GM19455 (cell line): ENCODE data around the gene ZNF280C.
"Not testable (repeated sequence)": the region's sequence is repeated elsewhere in the genome, so short reads cannot be mapped to it uniquely, and the experiment has no call there.

ENCODE experiments used
- ATAC-seq: cut with Tn5 transposase; IDR thresholded peaks from one replicate; pipeline ENCODE4 v1.9.1; 2021; ENCODE audit not compliant: unreplicated experiment

The ZNF280C gene

DNA sequence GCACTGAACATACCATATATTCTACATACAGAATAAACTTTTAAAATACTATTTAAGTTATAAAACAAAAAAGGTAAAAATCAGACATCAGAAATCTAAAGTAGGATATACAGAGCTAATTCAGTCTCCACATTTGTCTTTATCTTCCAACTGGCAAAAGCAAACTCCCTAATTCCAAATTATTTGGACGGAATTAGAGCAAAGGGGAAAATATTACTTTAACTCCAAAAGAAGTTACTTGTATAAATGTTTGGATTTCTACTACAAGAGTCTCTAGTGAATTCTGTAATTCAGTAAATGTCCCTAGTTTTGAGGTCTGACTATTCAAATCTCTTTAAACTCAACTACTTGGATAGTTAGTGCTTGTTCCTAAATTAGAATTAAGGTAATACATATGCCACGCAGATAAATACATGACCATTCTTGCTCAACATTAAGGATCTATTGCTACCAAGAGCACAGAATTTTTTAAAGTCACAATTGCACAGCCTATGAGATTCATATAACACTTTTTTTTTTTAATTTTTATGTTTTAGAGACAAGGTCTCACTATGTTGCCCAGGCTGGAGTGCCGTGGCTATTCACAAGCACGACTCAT is 7.3 kb downstream of the ZNF280C start:
- no peak for ATAC-seq

DNA sequence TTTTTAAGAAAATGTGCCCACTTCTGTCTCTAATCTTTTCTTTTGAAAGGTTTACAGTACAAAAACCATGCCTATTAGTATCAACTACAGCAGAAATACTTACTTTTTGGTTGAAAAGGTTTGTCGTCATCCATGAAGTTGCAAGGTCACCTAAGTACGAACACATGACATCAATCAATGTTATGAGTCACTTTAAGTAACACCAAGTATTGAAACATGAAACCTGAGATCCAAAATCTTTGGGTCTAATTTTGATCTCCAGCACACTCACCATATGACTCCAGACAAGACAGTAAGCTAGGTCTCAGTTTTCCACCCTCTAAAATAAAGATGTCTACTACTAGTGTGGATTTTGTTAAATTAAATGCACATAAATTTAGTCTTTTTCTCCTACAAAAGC is 8.4 kb downstream of the ZNF280C start:
- ATAC-seq, result no peak

- no peak for ATAC-seq
Observed at GRCh38 chrX:130253916-130254315, 14.8 kb downstream of the ZNF280C start.

DNA sequence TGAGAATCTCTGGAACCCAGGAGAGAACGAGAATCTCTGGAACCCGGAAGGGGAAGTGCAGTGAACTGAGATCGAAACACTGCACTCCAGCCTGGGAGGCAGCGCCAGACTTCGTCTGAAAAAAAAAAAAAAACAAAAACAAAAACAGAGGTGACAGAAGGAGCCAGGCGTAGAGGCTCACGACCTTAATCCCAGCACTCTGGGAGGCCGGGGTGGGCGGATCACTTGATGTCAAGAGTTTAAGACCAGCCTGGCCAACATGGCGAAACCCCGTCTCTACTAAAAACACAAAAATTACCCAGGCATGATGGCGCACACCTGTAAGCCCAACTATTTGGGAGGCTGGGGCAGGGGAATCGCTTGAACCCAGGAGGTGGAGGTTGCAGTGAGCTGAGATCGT is 17.0 kb downstream of the ZNF280C start:
- no peak for ATAC-seq

DNA sequence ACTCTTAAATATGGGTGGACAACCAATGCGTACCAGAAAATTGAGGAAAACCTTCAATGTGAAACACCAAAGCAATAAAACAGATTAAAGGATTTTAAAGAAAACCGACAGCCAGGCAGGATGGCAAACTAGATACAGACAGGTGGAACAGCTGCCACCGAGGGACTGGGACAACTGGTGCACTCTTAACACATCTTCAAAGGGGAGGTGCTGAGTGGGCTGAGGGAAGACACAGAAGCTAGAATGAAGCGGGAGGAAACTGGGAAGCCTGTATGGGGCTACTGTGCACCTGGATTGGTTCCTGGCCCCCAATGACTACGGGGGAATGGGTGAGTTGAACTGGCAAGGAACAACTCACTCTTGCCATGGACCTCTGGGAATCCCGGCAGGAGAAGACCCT is 20.7 kb downstream of the ZNF280C start:
- ATAC-seq, result no peak

DNA sequence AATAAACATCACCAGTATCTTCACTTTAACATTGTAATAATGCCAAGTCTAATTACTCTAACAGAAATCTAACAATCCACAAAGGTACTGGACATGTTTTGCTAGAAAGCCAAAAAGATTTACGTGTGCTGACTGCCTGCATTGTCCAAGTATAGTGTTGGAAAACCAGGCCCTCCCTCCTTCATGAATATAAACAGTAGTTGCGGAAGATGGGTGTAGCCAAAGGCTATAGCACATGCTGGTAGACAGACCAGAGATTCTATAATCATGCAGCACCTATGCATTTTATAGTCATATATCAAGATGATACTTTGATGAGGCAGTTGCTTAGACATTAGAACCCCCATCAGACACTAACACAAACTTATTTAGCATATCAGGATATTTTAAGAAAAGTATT is 22.6 kb downstream of the ZNF280C start:
- ATAC-seq, result no peak

DNA sequence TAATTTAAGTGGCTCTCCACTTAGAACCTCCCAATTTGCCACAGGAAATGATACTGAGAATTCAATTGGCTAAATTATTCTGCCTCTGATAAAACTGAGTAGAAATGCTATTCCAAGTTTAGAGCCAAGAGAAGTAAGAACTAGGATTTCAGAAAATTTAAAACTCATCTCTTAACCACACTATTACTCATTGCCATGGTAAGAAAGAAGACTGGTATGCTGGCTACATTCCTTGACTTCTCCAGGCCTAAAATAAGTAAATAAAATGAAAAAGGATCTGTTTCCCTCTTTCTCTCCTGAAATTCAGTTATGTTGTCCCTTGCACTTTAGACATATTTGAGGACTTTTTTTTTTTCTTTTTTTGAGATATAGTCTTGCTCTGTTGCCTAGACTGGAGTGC is 23.3 kb downstream of the ZNF280C start:
- ATAC-seq, result no peak

DNA sequence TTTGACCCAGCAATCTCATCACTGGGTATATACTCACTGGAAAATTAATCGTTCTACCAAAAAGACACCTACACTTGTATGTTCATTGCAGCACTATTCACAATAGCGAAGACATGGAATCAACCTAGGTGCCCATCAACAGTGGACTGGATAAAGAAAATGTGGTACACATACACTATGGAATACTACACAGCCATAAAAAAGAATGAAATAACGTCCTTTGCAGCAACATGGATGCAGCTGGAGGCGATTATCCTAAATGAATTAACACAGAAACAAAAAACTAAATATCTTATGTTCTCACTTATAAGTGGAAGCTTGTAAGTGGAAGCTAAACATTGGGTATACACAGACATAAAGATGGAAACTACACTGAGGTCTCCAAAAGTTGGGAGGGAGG is 37.5 kb downstream of the ZNF280C start:
- ATAC-seq, result not testable (repeated sequence)

GRCh38 chrX:130228871-130229270 is 39.8 kb downstream of the ZNF280C start:
- ATAC-seq, result no peak

DNA sequence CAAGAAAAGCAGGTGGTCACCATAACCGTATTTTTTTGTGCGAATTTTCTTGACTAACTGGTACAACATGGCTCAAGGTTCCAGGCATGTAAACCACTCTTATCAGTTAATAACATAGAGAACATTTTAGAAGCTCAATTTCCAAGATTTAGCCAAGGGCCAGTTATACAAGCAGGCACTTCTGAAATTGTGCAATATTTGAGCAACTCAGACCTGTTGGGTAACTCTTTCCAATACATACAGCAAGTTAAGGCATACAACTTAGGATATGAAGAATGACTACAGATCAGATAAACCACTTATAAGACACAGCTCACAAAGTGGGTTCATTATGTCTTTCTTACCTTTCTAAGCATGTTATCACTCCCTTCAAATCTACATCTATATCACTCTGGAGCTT is 43.9 kb downstream of the ZNF280C start:
- ATAC-seq, result no peak

DNA sequence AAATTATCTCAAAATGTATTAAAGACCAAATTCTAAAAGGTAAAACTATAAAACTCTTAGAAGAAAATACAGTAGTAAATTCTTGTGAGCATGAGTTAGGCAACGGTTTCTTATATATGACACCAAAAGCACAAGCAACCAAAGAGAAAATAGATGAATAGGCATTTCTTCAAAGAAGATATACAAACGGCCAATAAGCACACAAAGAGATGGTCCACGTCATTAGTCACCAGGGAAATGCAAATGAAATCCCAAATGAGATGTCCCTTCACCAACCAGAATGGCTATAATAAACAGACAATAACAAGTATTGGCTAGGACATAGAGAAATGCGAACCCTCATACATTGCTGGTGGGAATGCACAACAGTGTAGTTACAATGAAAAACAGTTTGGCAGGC is 52.4 kb downstream of the ZNF280C start:
- ATAC-seq, result no peak

DNA sequence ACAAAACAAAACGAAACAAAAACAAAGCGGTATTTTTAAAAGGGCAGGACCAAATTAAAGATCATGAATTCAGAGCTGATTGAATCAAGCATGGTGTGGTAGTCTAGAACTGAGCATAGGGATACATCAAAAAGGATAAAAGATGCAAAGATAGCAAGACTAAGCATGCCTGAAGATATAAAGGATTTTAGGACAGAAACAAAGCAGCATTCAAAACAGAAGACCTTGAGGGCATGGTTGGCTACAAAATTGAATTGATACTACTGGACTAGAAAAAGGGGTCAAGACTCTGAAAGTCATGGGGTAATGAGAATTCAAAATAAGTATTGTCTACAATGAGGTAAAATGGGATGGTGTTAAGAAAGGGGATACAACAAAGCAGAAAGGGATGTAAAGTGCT is 55.3 kb downstream of the ZNF280C start:
- ATAC-seq, result no peak

GRCh38 chrX:130212371-130212770 is 56.3 kb downstream of the ZNF280C start:
- ATAC-seq, result no peak

DNA sequence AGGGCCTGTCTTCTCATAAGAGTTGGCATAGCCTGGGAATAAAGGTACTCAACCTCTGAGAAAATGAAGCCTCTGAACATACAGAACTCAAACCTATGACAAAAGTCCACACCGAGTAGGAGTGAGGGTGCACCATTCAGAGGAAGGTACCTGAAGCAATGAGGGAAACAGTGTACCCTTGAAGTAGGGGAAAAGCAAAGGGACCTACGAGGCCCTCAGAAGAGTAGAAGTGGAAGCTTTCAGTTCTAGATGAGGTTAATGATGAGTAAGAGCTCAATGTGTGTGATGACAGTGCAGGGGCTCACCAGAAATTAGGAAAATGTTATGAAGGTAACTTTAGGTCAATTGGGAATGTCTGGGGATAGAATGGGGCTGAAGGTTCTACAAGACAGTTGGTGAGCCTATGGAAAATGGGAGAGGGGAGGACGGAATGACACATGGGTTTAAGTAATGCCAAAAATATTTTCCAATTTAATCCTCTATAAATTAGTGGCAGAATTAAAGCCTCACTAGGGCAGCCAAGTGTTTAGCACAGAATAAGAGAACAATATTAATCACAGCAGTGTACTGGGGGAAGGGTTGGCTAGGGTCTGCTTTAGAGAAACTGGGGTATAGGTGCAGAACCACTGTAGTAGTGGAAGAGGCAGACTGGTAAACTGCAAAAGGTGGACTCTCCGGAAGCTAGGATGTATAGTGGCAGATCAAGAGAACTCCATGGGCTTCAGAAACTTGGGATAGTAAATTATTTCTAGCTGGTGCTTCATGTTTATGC is 57.1 kb downstream of the ZNF280C start:
- ATAC-seq, result no peak

DNA sequence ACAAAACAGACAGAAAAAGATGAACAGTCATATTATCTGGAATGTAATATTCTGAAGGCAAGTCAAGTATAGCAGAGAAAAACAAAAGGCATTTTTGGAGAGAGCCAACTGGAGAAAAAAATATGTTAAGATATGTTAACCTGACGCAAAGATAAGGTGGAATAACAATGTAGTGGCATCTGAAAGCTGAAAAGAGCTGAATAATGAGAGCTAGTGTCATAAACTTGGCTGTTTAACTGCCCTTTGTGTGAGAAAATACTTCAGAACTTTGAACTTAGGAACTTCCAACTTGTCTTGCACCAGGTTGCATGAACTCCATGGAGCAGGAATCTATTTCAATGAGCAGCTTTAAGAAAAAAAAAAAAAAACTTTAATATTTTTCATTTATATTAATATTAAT is 64.1 kb downstream of the ZNF280C start:
- ATAC-seq, result no peak

DNA sequence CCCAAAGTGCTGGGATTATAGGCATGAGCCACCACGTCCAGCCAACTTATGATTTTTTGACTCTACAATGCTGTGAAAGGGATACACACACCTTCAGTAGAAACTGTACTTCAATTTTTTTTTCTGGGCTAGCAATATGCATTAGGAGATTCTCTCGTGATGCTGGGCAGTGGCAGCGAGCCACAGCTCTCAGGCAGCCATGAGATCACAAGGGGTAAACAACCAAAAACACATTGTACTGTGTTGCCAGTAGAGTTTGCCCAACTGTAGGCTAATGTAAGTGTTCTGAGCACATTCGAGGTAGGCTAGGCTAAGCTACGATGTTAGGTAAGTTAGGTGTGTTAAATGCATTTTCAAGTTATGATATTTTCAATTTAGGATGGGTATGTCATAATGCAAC is 71.2 kb downstream of the ZNF280C start:
- no peak for ATAC-seq

GRCh38 chrX:130196466-130196865 is 72.2 kb downstream of the ZNF280C start:
- ATAC-seq, result no peak

GRCh38 chrX:130190801-130191200 is 77.9 kb downstream of the ZNF280C start:
- ATAC-seq, result no peak

- ATAC-seq, result no peak
Observed at GRCh38 chrX:130186651-130187050, 82.0 kb downstream of the ZNF280C start.

GRCh38 chrX:130184857-130185256 is 83.8 kb downstream of the ZNF280C start:
- ATAC-seq, result no peak

DNA sequence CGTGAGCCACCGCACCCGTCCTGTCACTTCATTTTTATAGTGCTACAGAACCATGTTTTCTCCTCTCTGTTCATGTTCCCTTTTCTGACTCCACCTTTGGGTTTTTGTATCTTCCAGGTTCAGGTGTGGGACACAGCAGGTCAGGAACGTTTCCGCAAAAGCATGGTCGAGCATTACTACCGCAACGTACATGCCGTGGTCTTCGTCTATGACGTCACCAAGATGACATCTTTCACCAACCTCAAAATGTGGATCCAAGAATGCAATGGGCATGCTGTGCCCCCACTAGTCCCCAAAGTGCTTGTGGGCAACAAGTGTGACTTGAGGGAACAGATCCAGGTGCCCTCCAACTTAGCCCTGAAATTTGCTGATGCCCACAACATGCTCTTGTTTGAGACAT is 84.5 kb downstream of the ZNF280C start:
- ATAC-seq, result no peak

GRCh38 chrX:130179579-130180215 is 89.0 kb downstream of the ZNF280C start:
- ATAC-seq, result no peak
